GM12873 (cell line): ENCODE results near the gene SELPLG.

Experiments used
- TF ChIP-seq, protein P1 (sequence below): IDR thresholded peaks from 2 replicates; pipeline ENCODE4 v1.5.1; 2012; ENCODE audit warnings: low read depth, mild to moderate bottlenecking, moderate library complexity, low read length, control low read depth; ENCODE audit not compliant: insufficient read depth; ENCODE audit errors: missing control alignments

Gene SELPLG

DNA sequence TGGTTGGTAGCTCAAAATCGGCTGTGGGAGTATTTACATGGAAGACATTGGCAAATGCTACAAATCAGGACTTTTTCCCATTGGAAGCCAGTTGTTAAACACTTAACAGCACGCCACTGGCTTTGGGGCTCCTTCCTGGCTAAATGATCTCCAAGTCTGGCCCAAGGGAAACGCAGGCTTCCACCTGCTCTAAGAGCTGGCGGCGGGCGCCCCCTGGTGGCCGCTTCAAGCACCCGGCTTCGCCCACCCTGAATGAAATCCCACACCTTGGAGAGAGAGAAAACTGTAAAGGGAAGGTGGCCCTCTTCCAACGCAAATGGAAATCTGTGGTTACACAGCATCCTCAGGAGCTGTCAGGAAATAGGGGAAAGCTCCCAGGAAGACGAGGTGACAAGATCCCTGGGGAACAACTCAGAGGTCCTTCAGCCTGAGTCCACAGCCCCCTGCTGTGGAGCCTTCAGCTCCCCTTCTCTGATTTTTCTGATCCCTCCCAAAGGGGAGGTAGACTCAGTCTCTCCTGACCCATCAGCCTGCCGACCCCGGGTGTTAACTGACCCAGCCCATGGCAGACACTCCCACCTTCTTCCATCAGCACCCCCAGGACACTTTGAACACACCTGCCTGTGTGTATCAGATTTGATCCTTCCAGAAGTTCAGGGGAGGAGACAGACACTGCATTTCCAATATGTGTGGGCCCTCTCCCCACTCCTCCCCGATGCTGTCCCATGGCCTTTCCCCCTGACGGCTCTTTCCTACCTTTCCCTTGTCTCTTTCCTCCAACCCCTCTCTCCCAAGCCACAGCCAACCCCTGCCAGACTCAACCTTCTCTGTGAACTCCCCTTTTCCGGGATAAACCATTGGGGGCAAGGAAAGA is 15.4 kb downstream of the SELPLG start:
- TF ChIP-seq, protein P1, sequence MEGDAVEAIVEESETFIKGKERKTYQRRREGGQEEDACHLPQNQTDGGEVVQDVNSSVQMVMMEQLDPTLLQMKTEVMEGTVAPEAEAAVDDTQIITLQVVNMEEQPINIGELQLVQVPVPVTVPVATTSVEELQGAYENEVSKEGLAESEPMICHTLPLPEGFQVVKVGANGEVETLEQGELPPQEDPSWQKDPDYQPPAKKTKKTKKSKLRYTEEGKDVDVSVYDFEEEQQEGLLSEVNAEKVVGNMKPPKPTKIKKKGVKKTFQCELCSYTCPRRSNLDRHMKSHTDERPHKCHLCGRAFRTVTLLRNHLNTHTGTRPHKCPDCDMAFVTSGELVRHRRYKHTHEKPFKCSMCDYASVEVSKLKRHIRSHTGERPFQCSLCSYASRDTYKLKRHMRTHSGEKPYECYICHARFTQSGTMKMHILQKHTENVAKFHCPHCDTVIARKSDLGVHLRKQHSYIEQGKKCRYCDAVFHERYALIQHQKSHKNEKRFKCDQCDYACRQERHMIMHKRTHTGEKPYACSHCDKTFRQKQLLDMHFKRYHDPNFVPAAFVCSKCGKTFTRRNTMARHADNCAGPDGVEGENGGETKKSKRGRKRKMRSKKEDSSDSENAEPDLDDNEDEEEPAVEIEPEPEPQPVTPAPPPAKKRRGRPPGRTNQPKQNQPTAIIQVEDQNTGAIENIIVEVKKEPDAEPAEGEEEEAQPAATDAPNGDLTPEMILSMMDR, result peak; percentile 91

DNA sequence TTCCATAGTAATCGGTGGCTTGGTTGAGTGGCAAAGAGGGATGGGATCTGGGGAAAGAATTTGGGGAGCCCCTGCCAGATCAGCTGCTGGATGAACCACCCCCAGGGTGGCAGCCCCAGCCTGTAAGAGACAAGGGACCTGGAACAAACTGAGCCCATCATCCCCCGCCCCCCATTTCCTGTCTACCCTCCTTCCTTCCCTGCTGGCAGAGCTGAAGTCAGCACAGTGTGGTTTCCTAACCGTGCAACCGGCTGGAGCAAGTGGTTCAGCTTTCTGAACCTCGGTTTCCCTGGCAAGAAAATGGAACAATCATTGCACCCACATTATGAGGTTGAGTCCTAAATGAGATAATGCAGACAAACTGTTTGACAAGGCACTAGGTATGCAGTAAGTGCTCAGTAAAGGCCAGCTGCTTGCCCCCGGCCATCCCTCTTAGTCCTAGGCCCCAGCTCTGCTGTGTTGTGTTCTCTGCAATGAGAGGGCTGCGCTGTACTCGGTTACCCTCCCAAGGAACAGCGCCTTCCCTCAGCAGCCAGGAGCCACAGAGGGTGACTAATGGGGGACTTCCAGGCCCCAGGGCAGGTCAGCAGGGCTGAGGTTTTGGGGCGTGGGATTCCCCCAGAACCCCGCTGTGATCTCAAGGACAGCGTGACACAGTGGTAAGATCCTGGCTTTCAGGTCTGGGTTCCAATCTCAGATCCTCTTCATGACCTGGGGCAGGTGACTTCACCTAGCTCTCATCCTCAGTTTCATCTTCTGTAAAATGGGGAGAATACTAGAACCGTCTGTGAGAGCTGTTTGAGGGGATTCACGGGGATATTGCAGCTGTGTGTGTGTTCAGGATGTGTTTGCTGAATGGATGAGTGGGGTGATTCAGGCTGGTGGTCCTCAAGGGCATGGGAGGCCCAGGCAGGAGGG is 16.5 kb downstream of the SELPLG start:
- TF ChIP-seq, protein P1, result peak; percentile 7

DNA sequence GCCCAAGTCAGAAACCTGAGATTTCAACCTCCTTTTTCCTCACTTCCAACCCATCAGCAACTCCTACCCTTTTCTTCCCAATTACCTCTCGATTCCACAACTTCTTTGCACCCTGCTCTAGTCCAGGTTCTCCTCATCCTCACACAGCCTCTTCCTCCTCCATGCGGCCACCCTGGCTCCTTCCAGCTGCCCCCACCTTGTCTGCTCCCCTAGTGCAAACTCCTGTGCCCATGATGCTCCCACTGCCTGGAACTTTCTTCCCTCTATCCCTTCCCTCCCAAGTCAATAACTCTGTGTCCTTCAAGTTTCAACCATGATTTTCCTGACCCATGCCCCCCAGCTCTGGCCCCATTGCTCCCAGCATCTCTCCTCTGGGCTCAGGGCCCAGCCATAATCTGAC is 17.3 kb downstream of the SELPLG start:
- TF ChIP-seq, protein P1, result no peak

DNA sequence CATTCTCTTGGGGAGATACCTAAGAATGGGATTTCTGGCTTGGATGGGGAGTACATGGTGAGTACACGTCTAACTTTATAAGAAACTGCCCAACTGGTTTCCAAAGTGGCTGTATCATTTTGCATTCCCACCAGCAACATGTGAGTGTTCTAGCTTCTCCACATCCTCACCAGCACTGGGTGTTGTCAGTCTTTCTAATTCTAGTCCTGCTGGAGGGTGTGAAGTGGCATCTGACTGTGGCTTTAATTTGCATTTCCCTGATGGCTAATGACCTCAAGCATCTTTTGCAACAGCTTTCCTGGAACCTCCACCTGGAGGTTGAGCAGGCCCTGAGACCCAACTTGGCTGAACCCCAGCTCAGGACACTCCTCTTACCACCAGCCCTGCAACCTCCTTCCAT is 17.8 kb downstream of the SELPLG start:
- TF ChIP-seq, protein P1, result no peak

DNA sequence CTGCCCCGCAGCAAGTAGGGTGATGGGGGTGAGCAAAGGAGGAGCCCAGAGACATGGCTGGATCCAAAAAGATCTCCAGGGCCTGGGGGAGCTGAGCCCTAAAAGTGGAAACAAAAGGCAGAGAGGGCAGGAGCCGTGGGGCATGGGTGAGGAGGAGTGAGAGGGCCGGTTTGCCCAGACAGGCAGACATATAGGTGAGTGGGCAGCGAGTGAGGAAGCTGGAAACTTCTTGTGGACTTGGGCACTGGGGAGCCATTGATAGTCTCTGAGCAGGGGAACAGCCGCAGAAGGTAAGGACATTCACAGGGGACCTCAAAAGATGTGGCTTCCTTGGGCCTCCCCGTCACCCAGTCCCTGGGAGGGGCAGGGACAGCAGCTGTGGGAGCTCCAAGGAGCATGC is 19.1 kb downstream of the SELPLG start:
- TF ChIP-seq, protein P1, result no peak

DNA sequence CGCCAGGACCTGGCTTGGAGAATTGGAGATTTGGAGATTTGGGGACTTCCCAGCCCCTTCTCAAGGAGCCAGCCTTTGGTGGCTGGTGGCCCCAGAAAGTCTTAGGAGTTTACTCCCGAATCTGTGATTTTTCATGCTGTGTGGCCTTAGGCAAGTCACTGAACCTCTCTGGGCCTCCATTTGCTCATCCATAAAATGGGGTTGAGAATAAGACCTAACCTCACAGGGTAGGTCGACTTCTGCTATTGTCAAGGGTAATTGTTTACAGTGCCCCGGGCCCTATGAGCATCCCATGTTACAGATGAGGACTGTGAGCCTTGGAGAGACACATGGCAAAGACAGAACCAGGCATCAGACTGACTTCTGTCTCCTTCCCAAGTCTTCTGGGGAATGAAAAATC is 19.7 kb downstream of the SELPLG start:
- TF ChIP-seq, protein P1, result no peak

DNA sequence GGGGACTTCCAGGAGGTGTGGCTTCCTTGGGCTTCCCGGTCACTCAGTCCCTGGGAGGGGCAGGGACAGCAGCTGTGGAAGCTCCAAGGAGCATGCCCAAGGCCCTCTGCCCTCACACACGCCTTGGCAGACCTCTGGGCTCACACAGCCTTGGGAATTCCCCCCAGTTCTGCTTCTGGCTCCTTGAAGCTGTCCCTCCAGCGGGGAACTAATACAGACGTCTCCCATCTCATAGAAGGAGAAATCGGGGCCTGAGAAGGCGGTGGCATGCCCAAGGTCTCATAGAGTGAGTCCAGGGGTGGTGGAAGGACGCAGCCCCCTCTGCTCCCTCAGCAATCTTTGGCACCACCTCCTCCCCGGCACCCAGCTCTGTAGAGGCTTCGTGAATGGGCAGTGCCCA is 20.1 kb downstream of the SELPLG start:
- TF ChIP-seq, protein P1, result no peak
